DOHH2 (cell line): ENCODE measurements around the gene CUTA.

ENCODE experiments used
- H3F3A ChIP-seq: fragments of 200-600 bp; sonication (generic), shearing (Covaris generic); 2 replicates; pipeline ENCODE4 v1.6.0; 2016; ENCODE audit warnings: antibody characterized with exemption, mild to moderate bottlenecking; ENCODE audit not compliant: control insufficient read depth, insufficient read depth
- H3K27ac ChIP-seq: fragments of 200-600 bp; sonication (generic); 2 replicates; pipeline ENCODE4 v1.5.1; 2014; ENCODE audit warnings: low read depth, mild to moderate bottlenecking, low read length, moderate library complexity
- H3K27me3 ChIP-seq: fragments of 200-600 bp; sonication (generic); 2 replicates; pipeline ENCODE4 v1.6.1; 2014; ENCODE audit warnings: mild to moderate bottlenecking, low read length, mixed read lengths; ENCODE audit not compliant: control insufficient read depth
- H3K36me3 ChIP-seq: fragments of 200-600 bp; sonication (generic); 2 replicates; pipeline ENCODE4 v1.6.1; 2014; ENCODE audit warnings: mild to moderate bottlenecking, low read length, moderate library complexity, mixed read lengths; ENCODE audit not compliant: control insufficient read depth
- H3K4me1 ChIP-seq: fragments of 200-600 bp; sonication (generic); 2 replicates; pipeline ENCODE4 v1.6.1; 2014; ENCODE audit warnings: mild to moderate bottlenecking, low read length, mixed read lengths; ENCODE audit not compliant: control insufficient read depth
- H3K4me2 ChIP-seq: fragments of 200-600 bp; sonication (generic); 2 replicates; pipeline ENCODE4 v1.6.0; 2014; ENCODE audit warnings: mild to moderate bottlenecking, low read length, moderate library complexity
- H3K4me3 ChIP-seq: fragments of 200-600 bp; sonication (generic); 2 replicates; pipeline ENCODE4 v1.5.1; 2014; ENCODE audit warnings: mild to moderate bottlenecking, low read length, mixed read lengths
- H3K79me2 ChIP-seq: fragments of 200-600 bp; sonication (generic); 2 replicates; pipeline ENCODE4 v1.6.1; 2014; ENCODE audit warnings: mild to moderate bottlenecking, low read length, mixed read lengths; ENCODE audit not compliant: control insufficient read depth
- H3K9me2 ChIP-seq: fragments of 200-600 bp; sonication (generic); replicated peaks from 2 replicates; pipeline ENCODE4 v1.6.1; 2014; ENCODE audit warnings: mild to moderate bottlenecking, low read length, mixed read lengths; ENCODE audit not compliant: control insufficient read depth
- H3K9me3 ChIP-seq: fragments of 200-600 bp; sonication (generic); 2 replicates; pipeline ENCODE4 v1.6.1; 2014; ENCODE audit warnings: antibody characterized with exemption, low read length, mixed read lengths; ENCODE audit not compliant: control insufficient read depth, insufficient read depth
- H4K20me1 ChIP-seq: fragments of 200-600 bp; sonication (generic); 2 replicates; pipeline ENCODE4 v1.6.0; 2014; ENCODE audit warnings: low read depth, mild to moderate bottlenecking, antibody characterized with exemption, low read length, moderate library complexity; ENCODE audit not compliant: control insufficient read depth, insufficient read depth
- EZH2phosphoT487 ChIP-seq: fragments of 200-600 bp; sonication (generic); IDR thresholded peaks from 2 replicates; pipeline ENCODE4 v1.6.1; 2017; ENCODE audit warnings: borderline replicate concordance, mild to moderate bottlenecking, antibody characterized with exemption, low read length, moderate library complexity, mixed read lengths
- TF ChIP-seq, protein P1 (sequence below): fragments of 200-600 bp; sonication (generic); IDR thresholded peaks from one replicate; pipeline ENCODE4 v1.5.1; 2014; ENCODE audit warnings: antibody characterized with exemption, mild to moderate bottlenecking, low read depth, low read length; ENCODE audit not compliant: poor library complexity, severe bottlenecking

CUTA gene

DNA sequence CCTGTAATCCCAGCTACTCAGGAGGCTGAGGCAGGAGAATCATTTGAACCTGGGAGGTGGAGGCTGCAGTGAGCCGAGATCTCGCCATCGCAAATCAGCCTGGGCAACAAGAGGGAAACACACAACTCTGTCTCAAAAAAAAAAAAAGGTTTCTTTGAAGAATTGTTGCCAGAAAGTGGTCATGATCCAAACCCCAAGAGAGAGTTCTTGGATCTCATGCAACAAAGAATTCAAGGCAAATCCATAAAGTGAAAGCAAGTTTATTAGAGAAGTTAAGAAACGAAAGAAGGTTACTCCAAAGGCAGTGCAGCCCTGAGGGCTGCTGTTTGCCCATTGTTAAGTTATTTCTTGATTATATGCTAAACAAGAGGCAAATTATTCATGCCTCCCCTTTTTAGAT lies 40.7 kb downstream of the CUTA start:
- H3F3A ChIP-seq, result no peaks in the 10 kb centered on the region
- no peaks in the 10 kb centered on the region for H3K79me2 ChIP-seq
- no peaks in the 10 kb centered on the region for H3K9me2 ChIP-seq
- H3K9me3 ChIP-seq, result no peaks in the 10 kb centered on the region
- no peak overlapping the region for H3K4me3 ChIP-seq
- no peaks in the 10 kb centered on the region for H3K4me1 ChIP-seq
- no peaks in the 10 kb centered on the region for H4K20me1 ChIP-seq
- no peaks in the 10 kb centered on the region for H3K27me3 ChIP-seq
- no peak overlapping the region for H3K4me2 ChIP-seq
- TF ChIP-seq, protein P1, sequence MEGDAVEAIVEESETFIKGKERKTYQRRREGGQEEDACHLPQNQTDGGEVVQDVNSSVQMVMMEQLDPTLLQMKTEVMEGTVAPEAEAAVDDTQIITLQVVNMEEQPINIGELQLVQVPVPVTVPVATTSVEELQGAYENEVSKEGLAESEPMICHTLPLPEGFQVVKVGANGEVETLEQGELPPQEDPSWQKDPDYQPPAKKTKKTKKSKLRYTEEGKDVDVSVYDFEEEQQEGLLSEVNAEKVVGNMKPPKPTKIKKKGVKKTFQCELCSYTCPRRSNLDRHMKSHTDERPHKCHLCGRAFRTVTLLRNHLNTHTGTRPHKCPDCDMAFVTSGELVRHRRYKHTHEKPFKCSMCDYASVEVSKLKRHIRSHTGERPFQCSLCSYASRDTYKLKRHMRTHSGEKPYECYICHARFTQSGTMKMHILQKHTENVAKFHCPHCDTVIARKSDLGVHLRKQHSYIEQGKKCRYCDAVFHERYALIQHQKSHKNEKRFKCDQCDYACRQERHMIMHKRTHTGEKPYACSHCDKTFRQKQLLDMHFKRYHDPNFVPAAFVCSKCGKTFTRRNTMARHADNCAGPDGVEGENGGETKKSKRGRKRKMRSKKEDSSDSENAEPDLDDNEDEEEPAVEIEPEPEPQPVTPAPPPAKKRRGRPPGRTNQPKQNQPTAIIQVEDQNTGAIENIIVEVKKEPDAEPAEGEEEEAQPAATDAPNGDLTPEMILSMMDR, result no peak
- TF ChIP-seq EZH2phosphoT487, result no peak
- no peaks in the 10 kb centered on the region for H3K36me3 ChIP-seq
- no peak overlapping the region for H3K27ac ChIP-seq

DNA sequence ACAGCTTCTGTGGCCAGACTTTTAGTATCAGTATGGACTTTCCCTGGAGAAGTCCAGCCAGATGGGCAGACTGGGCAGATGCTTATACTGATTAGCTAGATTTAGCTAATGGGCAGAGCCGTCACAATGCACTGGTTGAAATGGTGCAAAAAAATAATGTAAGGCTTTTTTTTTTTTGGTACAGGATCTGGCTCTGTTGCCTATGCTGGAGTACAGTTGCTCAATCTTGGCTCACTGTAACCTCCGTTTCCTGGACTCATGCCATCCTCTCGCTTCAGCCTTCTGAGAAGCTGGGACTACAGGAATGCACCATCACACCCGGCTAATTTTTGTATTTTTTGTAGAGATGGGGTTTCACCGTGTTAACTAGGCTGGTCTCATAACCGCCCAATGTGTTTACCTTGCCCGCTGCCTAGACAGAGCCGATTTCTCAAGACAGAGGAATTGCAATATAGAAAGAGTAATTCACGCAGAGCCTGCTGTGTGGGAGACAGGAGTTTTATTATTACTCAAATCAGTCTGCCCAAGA lies 42.7 kb downstream of the CUTA start:
- TF ChIP-seq, protein P1, result no peak
- no peak for TF ChIP-seq EZH2phosphoT487
- Histone ChIP-seq H3K27ac (no peak overlapping the region), H3K4me2 (no peak overlapping the region)

DNA sequence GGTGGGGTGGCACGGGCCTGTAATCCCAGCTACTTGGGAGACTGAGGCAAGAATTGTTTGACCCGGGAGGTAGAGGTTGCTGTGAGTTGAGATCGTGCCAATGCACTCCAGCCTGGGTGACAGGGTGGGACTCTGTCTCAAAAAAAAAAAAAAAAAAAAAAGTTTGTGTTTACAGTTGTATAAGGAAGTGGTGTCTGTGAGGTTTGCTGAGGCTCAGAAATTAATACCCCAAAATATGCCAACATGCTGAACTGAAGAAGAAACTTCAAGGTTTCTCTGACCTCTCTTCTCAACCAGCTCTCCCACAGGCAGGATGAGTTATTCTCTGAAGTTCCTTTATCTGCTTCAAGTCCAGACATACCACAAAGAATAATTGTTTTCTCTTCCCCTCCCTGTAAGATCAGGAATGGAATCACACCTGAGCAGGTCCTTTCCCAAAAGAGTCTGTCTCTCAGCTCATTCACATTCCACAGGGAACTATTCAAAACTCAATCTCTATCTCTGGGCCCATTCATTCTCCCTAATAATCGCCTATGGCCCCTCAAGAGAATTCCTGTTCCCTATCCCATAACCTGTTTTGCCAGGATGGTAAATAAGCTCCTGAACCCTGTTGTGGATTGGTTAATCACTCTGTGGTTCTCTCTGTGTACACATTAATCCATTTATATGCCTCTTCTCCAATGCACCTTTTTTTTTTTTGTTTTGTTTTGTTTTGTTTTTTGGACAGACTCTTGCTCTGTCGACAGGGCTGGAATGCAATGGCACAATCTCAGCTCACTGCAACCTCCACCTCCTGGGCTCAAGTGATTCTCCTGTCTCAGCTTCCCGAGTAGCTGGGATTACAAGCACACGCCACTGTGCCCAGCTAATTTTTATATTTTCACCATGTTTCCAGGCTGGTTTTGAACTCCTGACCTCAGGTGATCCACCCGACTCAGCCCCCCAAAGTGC lies 43.7 kb downstream of the CUTA start:
- H3K9me2 ChIP-seq, result no peaks in the 10 kb centered on the region
- no peaks in the 10 kb centered on the region for H3K27me3 ChIP-seq
- H3K4me2 ChIP-seq, result no peak overlapping the region
- H3K4me3 ChIP-seq, result no peak overlapping the region
- no peaks in the 10 kb centered on the region for H3K79me2 ChIP-seq
- no peaks in the 10 kb centered on the region for H4K20me1 ChIP-seq
- TF ChIP-seq, protein P1, result no peak
- no peak for TF ChIP-seq EZH2phosphoT487
- H3F3A ChIP-seq, result no peaks in the 10 kb centered on the region
- H3K36me3 ChIP-seq, result no peaks in the 10 kb centered on the region
- no peaks in the 10 kb centered on the region for H3K9me3 ChIP-seq
- H3K4me1 ChIP-seq, result no peaks in the 10 kb centered on the region
- no peak overlapping the region for H3K27ac ChIP-seq

More for the DNA sequence above, 42.7 kb downstream of the CUTA start:
- Histone ChIP-seq H3K36me3 (no peaks in the 10 kb centered on the region), H3K4me3 (no peak overlapping the region), H4K20me1 (no peaks in the 10 kb centered on the region), H3K4me1 (no peaks in the 10 kb centered on the region), H3K79me2 (no peaks in the 10 kb centered on the region), H3K27me3 (no peaks in the 10 kb centered on the region), H3K9me2 (no peaks in the 10 kb centered on the region), H3K9me3 (no peaks in the 10 kb centered on the region), H3F3A (no peaks in the 10 kb centered on the region)
